Astrocyte (in vitro differentiated cells and primary cell): Measurements from ENCODE around the gene RAPGEF5. TPM values are rescaled to one million over a fixed set of nuclear protein-coding genes. Genes with fewer than 3 reads are reported as not detected.

Source experiments
- DNase-seq: peaks from one replicate; pipeline ENCODE4 v3.0.0-alpha.2; 2010; ENCODE audit warnings: low read depth
- FAIRE-seq: peaks from 2 replicates; lab custom pipeline; 2011; peaks lifted over from hg19 to GRCh38; lab: Jason Lieb, UNC
- H2AFZ ChIP-seq: 2 replicates; pipeline ENCODE4 v1.6.0; 2012; ENCODE audit warnings: low read depth, low read length, inconsistent platforms
- H3K27ac ChIP-seq: 2 replicates; pipeline ENCODE4 v1.5.1; 2011; ENCODE audit warnings: low read depth, low read length, inconsistent platforms
- H3K27me3 ChIP-seq: 2 replicates; pipeline ENCODE4 v1.6.0; 2011; ENCODE audit warnings: low read length, inconsistent platforms; ENCODE audit not compliant: insufficient read depth
- H3K36me3 ChIP-seq: 2 replicates; pipeline ENCODE4 v1.5.1; 2011; ENCODE audit warnings: low read length, inconsistent platforms; ENCODE audit not compliant: insufficient read depth
- H3K4me1 ChIP-seq: 2 replicates; pipeline ENCODE4 v1.5.1; 2011; ENCODE audit warnings: low read length, inconsistent platforms; ENCODE audit not compliant: insufficient read depth
- H3K4me2 ChIP-seq: 2 replicates; pipeline ENCODE4 v1.6.0; 2012; ENCODE audit warnings: low read length, inconsistent platforms
- H3K4me3 ChIP-seq: 2 replicates; pipeline ENCODE4 v1.5.1; 2011; ENCODE audit warnings: low read depth, mild to moderate bottlenecking, low read length, inconsistent platforms; ENCODE audit not compliant: insufficient read depth
- H3K79me2 ChIP-seq: 2 replicates; pipeline ENCODE4 v1.6.0; 2012; ENCODE audit warnings: mild to moderate bottlenecking, low read length, inconsistent platforms; ENCODE audit not compliant: insufficient read depth
- H3K9ac ChIP-seq: 2 replicates; pipeline ENCODE4 v1.6.0; 2012; ENCODE audit warnings: mild to moderate bottlenecking, low read length, inconsistent platforms
- H3K9me3 ChIP-seq: 2 replicates; pipeline ENCODE4 v1.5.1; 2012; ENCODE audit warnings: low read depth, mild to moderate bottlenecking, low read length, inconsistent platforms; ENCODE audit not compliant: insufficient read depth
- H4K20me1 ChIP-seq: 2 replicates; pipeline ENCODE4 v1.6.0; 2012; ENCODE audit warnings: low read length, inconsistent platforms; ENCODE audit not compliant: insufficient read depth
- H3K27ac Mint-ChIP-seq: one replicate; pipeline ENCODE4 v1.8.0; 2021; ENCODE audit warnings: mild to moderate bottlenecking, mixed read lengths; ENCODE audit not compliant: unreplicated experiment
- H3K27me3 Mint-ChIP-seq: one replicate; pipeline ENCODE4 v1.8.0; 2021; ENCODE audit warnings: low read depth, mixed read lengths; ENCODE audit not compliant: unreplicated experiment
- H3K36me3 Mint-ChIP-seq: one replicate; pipeline ENCODE4 v1.8.0; 2021; ENCODE audit warnings: low read depth, mixed read lengths; ENCODE audit not compliant: unreplicated experiment
- H3K4me1 Mint-ChIP-seq: one replicate; pipeline ENCODE4 v1.8.0; 2021; ENCODE audit warnings: low read depth, mixed read lengths; ENCODE audit not compliant: unreplicated experiment
- H3K4me3 Mint-ChIP-seq: one replicate; pipeline ENCODE4 v1.8.0; 2021; ENCODE audit warnings: mild to moderate bottlenecking, moderate library complexity, mixed read lengths; ENCODE audit not compliant: unreplicated experiment
- H3K9me3 Mint-ChIP-seq: one replicate; pipeline ENCODE4 v1.8.0; 2021; ENCODE audit warnings: mild to moderate bottlenecking, mixed read lengths; ENCODE audit not compliant: unreplicated experiment
- CTCF ChIP-seq: IDR thresholded peaks from 2 replicates; pipeline ENCODE4 v1.5.1; 2011; ENCODE audit warnings: low read depth, mild to moderate bottlenecking, inconsistent platforms, low read length, moderate library complexity; ENCODE audit not compliant: insufficient read depth
- EZH2 ChIP-seq: IDR thresholded peaks from 2 replicates; pipeline ENCODE4 v1.6.1; 2012; ENCODE audit warnings: mild to moderate bottlenecking, low read length, inconsistent platforms; ENCODE audit not compliant: insufficient read depth
- total RNA-seq: library from RNA; stranded (reverse); gene quantifications from 2 replicates; pipeline ENCODE4 v1.2.1, GENCODE V29; 2021

RAPGEF5 gene
- total RNA-seq, 1 donor from 2014 or later: 1.0 TPM

GRCh38 chr7:22235134-22235533, 121.8 kb downstream of the RAPGEF5 start:
- Histone ChIP-seq H3K9ac (no peak overlapping the region), H3K36me3 (no peaks in the 10 kb centered on the region), H3K27me3 (no peaks in the 10 kb centered on the region), H2AFZ (no peak overlapping the region), H3K9me3 (no peaks in the 10 kb centered on the region), H3K79me2 (no peaks in the 10 kb centered on the region), H4K20me1 (no peaks in the 10 kb centered on the region), H3K4me2 (no peak overlapping the region), H3K4me1 (no peaks in the 10 kb centered on the region), H3K4me3 (no peak overlapping the region), H3K27ac (no peak overlapping the region)
- no peak for TF ChIP-seq CTCF
- TF ChIP-seq EZH2: no peak
- no peaks in the 10 kb centered on the region for H3K36me3 Mint-ChIP-seq
- no peak overlapping the region for H3K27ac Mint-ChIP-seq
- no peaks in the 10 kb centered on the region for H3K4me1 Mint-ChIP-seq
- H3K9me3 Mint-ChIP-seq: peaks cover 2% of the 10 kb centered on the region
- FAIRE-seq (no peak), DNase-seq (no peak)
- peaks cover 2% of the 10 kb centered on the region for H3K27me3 Mint-ChIP-seq
- no peak overlapping the region for H3K4me3 Mint-ChIP-seq

GRCh38 chr7:22234227-22234626, 122.7 kb downstream of the RAPGEF5 start:
- H3K27ac Mint-ChIP-seq: no peak overlapping the region
- no peak overlapping the region for H3K4me3 Mint-ChIP-seq
- Histone ChIP-seq H3K27me3 (no peaks in the 10 kb centered on the region), H3K79me2 (no peaks in the 10 kb centered on the region), H3K9ac (no peak overlapping the region), H3K4me1 (no peaks in the 10 kb centered on the region), H3K27ac (no peak overlapping the region), H3K36me3 (no peaks in the 10 kb centered on the region), H3K9me3 (no peaks in the 10 kb centered on the region), H4K20me1 (no peaks in the 10 kb centered on the region), H2AFZ (no peak overlapping the region), H3K4me3 (no peak overlapping the region), H3K4me2 (no peak overlapping the region)
- no peaks in the 10 kb centered on the region for H3K36me3 Mint-ChIP-seq
- FAIRE-seq (no peak), DNase-seq (peak; percentile 37)
- H3K27me3 Mint-ChIP-seq: peaks cover 2% of the 10 kb centered on the region
- no peaks in the 10 kb centered on the region for H3K4me1 Mint-ChIP-seq
- H3K9me3 Mint-ChIP-seq: peaks cover 2% of the 10 kb centered on the region
- TF ChIP-seq EZH2 (no peak), CTCF (no peak)

GRCh38 chr7:22231806-22232205, 125.1 kb downstream of the RAPGEF5 start:
- H3K9ac ChIP-seq: no peak overlapping the region
- Mint-ChIP-seq H3K27ac (no peak overlapping the region), H3K36me3 (no peaks in the 10 kb centered on the region), H3K9me3 (peaks cover 2% of the 10 kb centered on the region), H3K4me3 (no peak overlapping the region), H3K27me3 (peaks cover 4% of the 10 kb centered on the region), H3K4me1 (no peaks in the 10 kb centered on the region)
- no peak overlapping the region for H2AFZ ChIP-seq
- no peaks in the 10 kb centered on the region for H3K4me1 ChIP-seq
- TF ChIP-seq CTCF (no peak), EZH2 (no peak)
- H4K20me1 ChIP-seq: no peaks in the 10 kb centered on the region
- no peaks in the 10 kb centered on the region for H3K79me2 ChIP-seq
- no peaks in the 10 kb centered on the region for H3K9me3 ChIP-seq
- H3K27me3 ChIP-seq: no peaks in the 10 kb centered on the region
- H3K4me2 ChIP-seq: no peak overlapping the region
- no peak overlapping the region for H3K4me3 ChIP-seq
- no peak overlapping the region for H3K27ac ChIP-seq
- no peaks in the 10 kb centered on the region for H3K36me3 ChIP-seq
- FAIRE-seq: no peak
- DNase-seq: no peak
